Jurkat, Clone E6-1 (cell line): ENCODE results near the gene AMN. TPM values are rescaled to one million over a fixed set of nuclear protein-coding genes. Genes with fewer than 3 reads are reported as not detected.
"Not testable (repeated sequence)": the region's sequence is repeated elsewhere in the genome, so short reads cannot be mapped to it uniquely, and the experiment has no call there.

Source experiments
- DNase-seq: peaks from one replicate; pipeline ENCODE4 v3.0.0-alpha.2; 2011; ENCODE audit warnings: low read depth, low spot score
- H3K4me3 ChIP-seq: 2 replicates; pipeline ENCODE4 v1.5.1; 2011; ENCODE audit warnings: mild to moderate bottlenecking, low read length, control low read depth, moderate library complexity
- polyA plus RNA-seq: library from polyadenylated mRNA; unstranded; fragments of >200 nt; gene quantifications from one replicate; pipeline ENCODE4 v1.2.1, GENCODE V29; 2012; ENCODE audit warnings: missing spikeins; ENCODE audit not compliant: insufficient read length, insufficient read depth

Gene AMN
- not detected for polyA plus RNA-seq

- no peak within 1 kb of the TSS for H3K4me3 ChIP-seq
- DNase-seq = no peak
Measured at GRCh38 chr14:102922490-102923200, at the start of gene AMN. TSS of gene AMN (plus strand) at chr14:102922663. CDS start at chr14:102922689, 26 bp downstream.

GRCh38 chr14:102873131-102873530 is 49.3 kb upstream of the AMN start:
- no peak for DNase-seq
- H3K4me3 ChIP-seq = no peak overlapping the region

GRCh38 chr14:102873546-102874061 is 48.9 kb upstream of the AMN start:
- DNase-seq = no peak
- H3K4me3 ChIP-seq = no peak overlapping the region

GRCh38 chr14:102875652-102876051 is 46.8 kb upstream of the AMN start:
- no peak for DNase-seq
- H3K4me3 ChIP-seq = no peak overlapping the region

GRCh38 chr14:102877511-102877910 is 45.0 kb upstream of the AMN start:
- not testable (repeated sequence) for H3K4me3 ChIP-seq, DNase-seq

GRCh38 chr14:102878174-102878969 is 44.1 kb upstream of the AMN start:
- no peak overlapping the region for H3K4me3 ChIP-seq
- no peak for DNase-seq

GRCh38 chr14:102878970-102879460 is 43.4 kb upstream of the AMN start:
- DNase-seq = no peak
- no peak overlapping the region for H3K4me3 ChIP-seq

- H3K4me3 ChIP-seq = no peak overlapping the region
- no peak for DNase-seq
Measured at GRCh38 chr14:102882226-102882906, 40.1 kb upstream of the AMN start.

- H3K4me3 ChIP-seq = no peak overlapping the region
- no peak for DNase-seq
Measured at GRCh38 chr14:102883089-102883541, 39.3 kb upstream of the AMN start.

- no peak overlapping the region for H3K4me3 ChIP-seq
- DNase-seq = no peak
Measured at GRCh38 chr14:102883554-102883953, 38.9 kb upstream of the AMN start.

GRCh38 chr14:102885737-102886447 is 36.6 kb upstream of the AMN start:
- no peak for DNase-seq
- H3K4me3 ChIP-seq = no peak overlapping the region

- no peak overlapping the region for H3K4me3 ChIP-seq
- DNase-seq = no peak
Measured at GRCh38 chr14:102888748-102889147, 33.7 kb upstream of the AMN start.

GRCh38 chr14:102889615-102890014 is 32.8 kb upstream of the AMN start:
- no peak for DNase-seq

GRCh38 chr14:102891111-102891510 is 31.4 kb upstream of the AMN start:
- no peak for DNase-seq
- no peak overlapping the region for H3K4me3 ChIP-seq

More at GRCh38 chr14:102889615-102890014, 32.8 kb upstream of the AMN start:
- no peak overlapping the region for H3K4me3 ChIP-seq

- no peak overlapping the region for H3K4me3 ChIP-seq
- no peak for DNase-seq
Measured at GRCh38 chr14:102891556-102891955, 30.9 kb upstream of the AMN start.

- H3K4me3 ChIP-seq = no peak overlapping the region
- DNase-seq = no peak
Measured at GRCh38 chr14:102892651-102893050, 29.8 kb upstream of the AMN start.

GRCh38 chr14:102893452-102893851 is 29.0 kb upstream of the AMN start:
- H3K4me3 ChIP-seq = no peak overlapping the region

GRCh38 chr14:102896735-102897134 is 25.7 kb upstream of the AMN start:
- DNase-seq = not testable (repeated sequence)

More at GRCh38 chr14:102893452-102893851, 29.0 kb upstream of the AMN start:
- DNase-seq = no peak

More at GRCh38 chr14:102896735-102897134, 25.7 kb upstream of the AMN start:
- H3K4me3 ChIP-seq = not testable (repeated sequence)
